ENCODE data around the gene PPP1R3E.

PPP1R3E gene

GRCh38 chr14:23322568-23323517 is 20.2 kb upstream of the PPP1R3E start:
- no peak for DNase-seq

GRCh38 chr14:23321572-23322547 is 19.2 kb upstream of the PPP1R3E start:
- DNase-seq: peak; percentile 37 to 41

- DNase-seq: peak; percentile 100
Observed at GRCh38 chr14:23320584-23321571, 18.2 kb upstream of the PPP1R3E start, which contains the start of gene PABPN1. PABPN1 (plus strand) TSS chr14:23321457; CDS start chr14:23321470, 13 bp downstream.

GRCh38 chr14:23319746-23320583 is 17.3 kb upstream of the PPP1R3E start:
- no peak for DNase-seq

GRCh38 chr14:23316300-23316699 is 13.6 kb upstream of the PPP1R3E start:
- no peak for DNase-seq

GRCh38 chr14:23310546-23310945 is 7.9 kb upstream of the PPP1R3E start:
- no peak for DNase-seq

- no peak for DNase-seq
Observed at GRCh38 chr14:23308721-23309445, 6.2 kb upstream of the PPP1R3E start.

GRCh38 chr14:23307687-23308644 is 5.3 kb upstream of the PPP1R3E start:
- DNase-seq: no peak

- DNase-seq: no peak
Observed at GRCh38 chr14:23307146-23307530, 4.5 kb upstream of the PPP1R3E start.

GRCh38 chr14:23306412-23307145 is 3.9 kb upstream of the PPP1R3E start, which contains the start of gene BCL2L2:
BCL2L2 (plus strand) TSS chr14:23306833; CDS start chr14:23307768, 935 bp downstream.
- peak; percentile 6 to 49 for DNase-seq

- DNase-seq: no peak
Observed at GRCh38 chr14:23301969-23302289, 730 bp downstream of the PPP1R3E start.

GRCh38 chr14:23301288-23301968 is 1.2 kb downstream of the PPP1R3E start:
- peak; percentile 97 to 98 for DNase-seq

GRCh38 chr14:23300687-23301223 is 1.9 kb downstream of the PPP1R3E start:
- no peak for DNase-seq

- no peak for DNase-seq
Observed at GRCh38 chr14:23299986-23300686, 2.5 kb downstream of the PPP1R3E start.

GRCh38 chr14:23299211-23299957 is 3.3 kb downstream of the PPP1R3E start:
- peak; percentile 28 to 60 for DNase-seq
